Activated CD8-positive, alpha-beta memory T cell treated with anti-CD3 and anti-CD28 coated beads, Interleukin-2, amount 10 ng/mL, durations not matched to agents 7 days and 5 days (primary cell): Measurements from ENCODE around the gene MAP3K6. TPM values are rescaled to one million over a fixed set of nuclear protein-coding genes. Genes with fewer than 3 reads are reported as not detected.
A peak's percentile ranks its signal among the peaks of the same experiment; 100 is the strongest.

Experiments
- ATAC-seq: fragments of 150-1000 bp; cut with Tn5 transposase; one replicate; pipeline ENCODE4 v1.10.0; 2021; ENCODE audit warnings: moderate library complexity
- CTCF ChIA-PET: fragments of 350-600 bp; sonication (Branson Sonifier 250); formaldehyde crosslinking; loops from one replicate; lab custom pipeline; 2021; ENCODE audit warnings: antibody characterized with exemption; lab: Charles Lee
- DNase-seq: peaks from one replicate; pipeline ENCODE4 v3.0.0-alpha.2; 2020
- H3K27ac Mint-ChIP-seq: one replicate; pipeline ENCODE4 v1.8.0; 2021; ENCODE audit warnings: mild to moderate bottlenecking, mixed read lengths
- H3K27me3 Mint-ChIP-seq: one replicate; pipeline ENCODE4 v1.8.0; 2021; ENCODE audit warnings: mixed read lengths
- H3K36me3 Mint-ChIP-seq: one replicate; pipeline ENCODE4 v1.8.0; 2021; ENCODE audit warnings: mild to moderate bottlenecking, mixed read lengths
- H3K4me1 Mint-ChIP-seq: one replicate; pipeline ENCODE4 v1.8.0; 2021; ENCODE audit warnings: mixed read lengths
- H3K4me3 Mint-ChIP-seq: one replicate; pipeline ENCODE4 v1.8.0; 2021; ENCODE audit warnings: mild to moderate bottlenecking, moderate library complexity, mixed read lengths
- H3K9me3 Mint-ChIP-seq: one replicate; pipeline ENCODE4 v1.8.0; 2022; ENCODE audit warnings: low read depth, mixed read lengths
- total RNA-seq, 2 experiments: library from RNA; stranded (reverse); gene quantifications; one replicate each; pipeline ENCODE4 v1.2.3, GENCODE V29; 2021

Gene MAP3K6
- total RNA-seq, 2 experiments from 2014 or later: 7.4 to 10.6 TPM

DNA sequence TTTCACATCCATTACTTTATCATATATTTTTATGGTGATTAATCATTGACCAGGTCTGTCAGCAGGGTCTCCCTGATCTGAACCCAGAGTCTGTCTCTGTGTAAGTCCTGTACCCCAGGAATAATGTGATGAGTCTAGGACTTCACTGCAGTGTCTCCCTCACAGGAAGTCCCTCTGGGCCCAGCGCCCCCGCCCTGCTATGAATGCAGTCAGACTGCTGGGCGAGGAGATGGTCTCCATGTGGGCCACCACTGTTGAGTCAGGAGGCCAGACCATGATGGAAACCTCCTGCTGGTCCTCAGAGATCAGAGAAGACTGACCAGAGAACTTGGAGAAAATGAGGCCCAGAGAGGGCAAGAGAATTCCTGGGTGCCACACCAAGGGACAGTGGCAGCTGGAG, 35.3 kb downstream of the MAP3K6 start:
- Mint-ChIP-seq H3K27ac (peak overlapping the region; percentile 28), H3K36me3 (peaks cover 16% of the 10 kb centered on the region), H3K4me3 (no peak overlapping the region), H3K9me3 (no peaks in the 10 kb centered on the region), H3K27me3 (no peaks in the 10 kb centered on the region), H3K4me1 (peaks cover 25% of the 10 kb centered on the region)
- CTCF ChIA-PET: interaction anchor here (1.8 to 4.3 kb wide), 6 partner anchors 12 to 112 kb away, joined by 5 to 73 read pairs (median 19); no protein-coding TSS in a partner anchor
- no peak for ATAC-seq
- no peak for DNase-seq

DNA sequence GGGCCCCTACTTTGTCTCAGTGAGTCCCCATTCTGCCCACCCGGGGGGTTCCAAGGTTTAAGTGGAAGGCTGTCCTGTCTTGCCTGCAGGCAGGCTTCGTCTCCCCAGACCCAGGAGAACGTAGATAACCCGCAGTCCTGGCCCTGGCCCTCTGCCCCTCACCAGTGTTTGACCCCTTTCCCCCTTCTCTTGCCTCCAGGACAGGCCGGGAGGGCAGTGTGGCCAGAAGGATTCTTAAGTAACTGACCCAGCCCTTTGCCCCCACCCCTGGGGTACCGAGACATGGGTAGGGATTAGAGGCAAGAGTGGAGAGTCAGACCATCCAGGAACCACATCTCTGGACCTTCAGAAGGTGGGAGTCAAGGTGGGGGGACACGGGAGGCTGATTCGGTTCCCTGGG, 36.0 kb downstream of the MAP3K6 start:
- Mint-ChIP-seq H3K27ac (no peak overlapping the region), H3K36me3 (peaks cover 17% of the 10 kb centered on the region), H3K4me1 (peaks cover 30% of the 10 kb centered on the region), H3K9me3 (no peaks in the 10 kb centered on the region), H3K27me3 (no peaks in the 10 kb centered on the region), H3K4me3 (no peak overlapping the region)
- CTCF ChIA-PET: interaction anchor here (1.2 to 4.3 kb wide), 2 partner anchors 14 to 63 kb away, joined by 4 to 33 read pairs; no protein-coding TSS in a partner anchor
- ATAC-seq (no peak), DNase-seq (no peak)

GRCh38 chr1:27327964-27328363, 38.8 kb downstream of the MAP3K6 start:
- H3K27me3 Mint-ChIP-seq: no peaks in the 10 kb centered on the region
- DNase-seq: no peak
- H3K27ac Mint-ChIP-seq: peak overlapping the region; percentile 14
- no peaks in the 10 kb centered on the region for H3K9me3 Mint-ChIP-seq
- CTCF ChIA-PET: interaction anchor here (0.8 to 2.6 kb wide), 5 partner anchors 28 to 67 kb away, joined by 4 to 20 read pairs (median 11); no protein-coding TSS in a partner anchor
- ATAC-seq: no peak
- H3K4me3 Mint-ChIP-seq: no peak overlapping the region
- peaks cover 55% of the 10 kb centered on the region for H3K4me1 Mint-ChIP-seq
- peaks cover 30% of the 10 kb centered on the region for H3K36me3 Mint-ChIP-seq

GRCh38 chr1:27325286-27325685, 41.5 kb downstream of the MAP3K6 start:
- DNase-seq (no peak), ATAC-seq (no peak)
- H3K4me1 Mint-ChIP-seq: peaks cover 54% of the 10 kb centered on the region
- no peaks in the 10 kb centered on the region for H3K9me3 Mint-ChIP-seq
- no peak overlapping the region for H3K27ac Mint-ChIP-seq
- peaks cover 33% of the 10 kb centered on the region for H3K36me3 Mint-ChIP-seq
- no peaks in the 10 kb centered on the region for H3K27me3 Mint-ChIP-seq
- H3K4me3 Mint-ChIP-seq: no peak overlapping the region
- CTCF ChIA-PET: interaction anchor here (1.4 to 3.5 kb wide), 2 partner anchors 8 to 281 kb away, joined by 4 to 33 read pairs; no protein-coding TSS in a partner anchor

- Mint-ChIP-seq H3K36me3 (peaks cover 26% of the 10 kb centered on the region), H3K27ac (peak overlapping the region; percentile 96), H3K4me1 (peaks cover 45% of the 10 kb centered on the region), H3K4me3 (peak overlapping the region; percentile 92), H3K27me3 (peaks cover 2% of the 10 kb centered on the region), H3K9me3 (no peaks in the 10 kb centered on the region)
- CTCF ChIA-PET: interaction anchor here (0.7 to 3.5 kb wide), 12 partner anchors 11 to 340 kb away, joined by 3 to 33 read pairs (median 4); partner anchors contain the start of gene GPR3
- DNase-seq (no peak), ATAC-seq (no peak)
Measured at GRCh38 chr1:27322569-27323240, 44.1 kb downstream of the MAP3K6 start.

GRCh38 chr1:27321813-27322568, 44.8 kb downstream of the MAP3K6 start, which contains the start of gene TMEM222:
Gene TMEM222 (plus strand): TSS chr1:27322163. CDS start chr1:27322198, 35 bp downstream.
- CTCF ChIA-PET: interaction anchor here (0.7 to 3.5 kb wide), 10 partner anchors 12 to 341 kb away, joined by 3 to 33 read pairs (median 4); partner anchors contain the start of genes GPR3 and SYTL1
- ATAC-seq (peak; percentile 98), DNase-seq (peak; percentile 98)
- peaks cover 25% of the 10 kb centered on the region for H3K36me3 Mint-ChIP-seq
- peaks cover 2% of the 10 kb centered on the region for H3K27me3 Mint-ChIP-seq
- H3K4me1 Mint-ChIP-seq: peaks cover 43% of the 10 kb centered on the region
- H3K27ac Mint-ChIP-seq: peak within 1 kb of the TSS; percentile 96
- no peaks in the 10 kb centered on the region for H3K9me3 Mint-ChIP-seq
- H3K4me3 Mint-ChIP-seq: peak within 1 kb of the TSS; percentile 92

DNA sequence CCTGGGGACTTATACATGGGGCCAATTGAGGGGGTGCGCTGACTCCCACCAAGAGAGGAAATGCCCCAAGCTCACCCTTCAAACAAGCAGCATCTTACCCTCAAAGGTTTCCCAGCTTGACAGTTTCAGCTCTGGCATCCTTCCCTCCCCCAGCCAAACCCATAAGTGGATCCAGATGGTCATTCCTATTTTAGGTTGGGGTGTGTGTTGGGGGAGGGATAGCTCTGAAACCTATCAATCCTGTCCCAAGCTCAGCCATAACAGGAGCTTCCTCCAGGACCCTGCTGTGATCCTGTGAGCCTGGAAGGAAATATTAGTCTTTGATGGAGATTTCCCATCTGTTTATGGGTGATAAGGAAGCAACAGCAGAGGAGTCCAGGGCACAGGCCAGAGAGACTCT, 48.2 kb downstream of the MAP3K6 start:
- DNase-seq (no peak), ATAC-seq (no peak)
- CTCF ChIA-PET: interaction anchor here (0.7 to 4.2 kb wide), 7 partner anchors 14 to 274 kb away, joined by 3 to 17 read pairs (median 10); no protein-coding TSS in a partner anchor
- no peak overlapping the region for H3K4me3 Mint-ChIP-seq
- peaks cover 2% of the 10 kb centered on the region for H3K27me3 Mint-ChIP-seq
- no peaks in the 10 kb centered on the region for H3K9me3 Mint-ChIP-seq
- H3K36me3 Mint-ChIP-seq: peaks cover 5% of the 10 kb centered on the region
- peaks cover 17% of the 10 kb centered on the region for H3K4me1 Mint-ChIP-seq
- H3K27ac Mint-ChIP-seq: no peak overlapping the region

DNA sequence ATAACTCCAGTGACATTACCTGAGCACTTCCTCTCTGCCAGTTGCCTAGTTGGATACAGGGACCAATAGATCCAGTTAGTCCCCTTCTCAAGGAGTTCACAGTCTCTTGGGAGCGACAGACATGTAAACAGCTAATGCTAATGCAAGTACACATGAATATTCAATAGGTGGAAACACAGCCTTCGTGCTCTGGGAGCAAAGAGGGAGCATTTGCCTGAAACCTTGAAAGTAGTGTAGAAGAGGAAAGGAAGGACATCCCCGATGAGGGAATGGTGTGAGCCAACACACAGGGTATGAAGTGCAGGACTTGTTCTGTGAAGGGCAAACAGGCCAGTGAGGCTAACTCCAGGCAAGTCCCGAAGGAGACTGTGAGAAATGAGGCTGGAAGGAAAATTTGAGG, 48.6 kb downstream of the MAP3K6 start:
- no peaks in the 10 kb centered on the region for H3K9me3 Mint-ChIP-seq
- ATAC-seq: no peak
- peaks cover 5% of the 10 kb centered on the region for H3K36me3 Mint-ChIP-seq
- H3K27me3 Mint-ChIP-seq: peaks cover 2% of the 10 kb centered on the region
- no peak for DNase-seq
- no peak overlapping the region for H3K4me3 Mint-ChIP-seq
- CTCF ChIA-PET: interaction anchor here (1.5 to 4.2 kb wide), 5 partner anchors 14 to 273 kb away, joined by 3 to 17 read pairs (median 13); no protein-coding TSS in a partner anchor
- peaks cover 12% of the 10 kb centered on the region for H3K4me1 Mint-ChIP-seq
- H3K27ac Mint-ChIP-seq: no peak overlapping the region

GRCh38 chr1:27316860-27317259, 49.9 kb downstream of the MAP3K6 start:
- H3K4me3 Mint-ChIP-seq: no peak overlapping the region
- CTCF ChIA-PET: interaction anchor here (1.2 to 4.2 kb wide), 5 partner anchors 10 to 78 kb away, joined by 3 to 15 read pairs (median 9); no protein-coding TSS in a partner anchor
- DNase-seq: no peak
- H3K4me1 Mint-ChIP-seq: peaks cover 7% of the 10 kb centered on the region
- H3K36me3 Mint-ChIP-seq: no peaks in the 10 kb centered on the region
- H3K27ac Mint-ChIP-seq: no peak overlapping the region
- no peak for ATAC-seq
- no peaks in the 10 kb centered on the region for H3K9me3 Mint-ChIP-seq
- peaks cover 2% of the 10 kb centered on the region for H3K27me3 Mint-ChIP-seq

DNA sequence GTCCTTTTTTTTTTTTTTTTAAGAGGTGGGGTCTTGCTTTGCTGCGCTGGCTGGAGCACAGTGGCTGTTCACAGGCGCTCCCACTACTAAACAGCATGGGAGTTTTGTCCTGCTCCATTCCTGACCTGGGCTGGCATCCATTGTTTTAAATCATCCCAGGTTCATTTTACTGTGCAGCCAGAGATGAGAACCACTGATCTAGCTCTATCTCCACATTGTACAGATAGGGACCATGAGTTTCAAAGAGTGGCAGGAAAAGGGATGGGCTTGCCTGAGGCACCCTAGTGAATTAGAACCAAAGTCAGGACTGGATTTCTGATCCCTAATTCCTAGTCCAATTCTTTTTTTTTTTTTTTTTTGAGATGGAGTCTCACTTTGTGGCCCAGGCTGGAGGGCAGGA, 52.0 kb downstream of the MAP3K6 start:
- H3K27ac Mint-ChIP-seq: no peak overlapping the region
- CTCF ChIA-PET: interaction anchor here (0.7 to 3.8 kb wide), 3 partner anchors 14 to 166 kb away, joined by 3 to 31 read pairs (median 4); no protein-coding TSS in a partner anchor
- no peak for DNase-seq
- no peaks in the 10 kb centered on the region for H3K4me1 Mint-ChIP-seq
- no peaks in the 10 kb centered on the region for H3K9me3 Mint-ChIP-seq
- H3K4me3 Mint-ChIP-seq: no peak overlapping the region
- no peaks in the 10 kb centered on the region for H3K36me3 Mint-ChIP-seq
- peaks cover 2% of the 10 kb centered on the region for H3K27me3 Mint-ChIP-seq
- no peak for ATAC-seq

DNA sequence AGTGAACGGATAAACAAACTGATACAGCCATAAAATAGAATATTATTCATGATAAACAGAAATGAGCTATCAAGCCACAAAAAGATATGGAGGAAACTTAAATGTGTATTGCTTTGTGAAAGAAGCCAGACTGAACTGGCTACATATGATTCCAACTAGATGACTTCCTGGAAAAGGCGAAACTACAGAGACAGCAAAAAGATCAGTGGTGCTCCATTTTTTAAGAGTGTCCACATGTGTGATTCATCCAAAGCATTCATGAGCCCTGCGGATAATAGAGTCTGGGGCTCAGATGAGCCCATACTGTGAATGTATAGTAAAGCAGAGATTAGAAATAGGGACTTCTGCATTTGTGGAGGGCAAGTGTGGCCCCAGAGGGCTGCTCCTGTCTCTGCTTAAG, 52.6 kb downstream of the MAP3K6 start:
- CTCF ChIA-PET: interaction anchor here (0.7 to 3.8 kb wide), 5 partner anchors 11 to 165 kb away, joined by 3 to 31 read pairs (median 3); no protein-coding TSS in a partner anchor
- no peak for DNase-seq
- no peak overlapping the region for H3K4me3 Mint-ChIP-seq
- H3K4me1 Mint-ChIP-seq: no peaks in the 10 kb centered on the region
- no peak for ATAC-seq
- H3K9me3 Mint-ChIP-seq: no peaks in the 10 kb centered on the region
- H3K36me3 Mint-ChIP-seq: no peaks in the 10 kb centered on the region
- peaks cover 2% of the 10 kb centered on the region for H3K27me3 Mint-ChIP-seq
- no peak overlapping the region for H3K27ac Mint-ChIP-seq

GRCh38 chr1:27307874-27308598, 58.7 kb downstream of the MAP3K6 start:
- DNase-seq: no peak
- no peak for ATAC-seq
- Mint-ChIP-seq H3K27me3 (no peaks in the 10 kb centered on the region), H3K4me1 (no peaks in the 10 kb centered on the region), H3K9me3 (no peaks in the 10 kb centered on the region), H3K27ac (no peak overlapping the region), H3K36me3 (no peaks in the 10 kb centered on the region), H3K4me3 (no peak overlapping the region)
- CTCF ChIA-PET: interaction anchor here (0.7 to 6.1 kb wide), 5 partner anchors 9 to 87 kb away, joined by 3 to 61 read pairs (median 4); no protein-coding TSS in a partner anchor
